Non-pigmented ciliary epithelial cell (primary cell): ENCODE data around the gene ARF1.

Source experiments
- DNase-seq: peaks from one replicate; pipeline ENCODE4 v3.0.0-alpha.2; 2010; ENCODE audit warnings: low read depth

ARF1 gene

GRCh38 chr1:228088586-228089498, 6.3 kb downstream of the ARF1 start:
- DNase-seq, result no peak

GRCh38 chr1:228089519-228090380, 7.2 kb downstream of the ARF1 start:
- DNase-seq, result no peak

GRCh38 chr1:228090613-228091081, 8.1 kb downstream of the ARF1 start:
- no peak for DNase-seq

GRCh38 chr1:228091084-228091483, 8.6 kb downstream of the ARF1 start:
- no peak for DNase-seq

- no peak for DNase-seq
These were observed 10.0 kb downstream of the ARF1 start for GRCh38 chr1:228092342-228093049.

GRCh38 chr1:228093050-228093906, 10.8 kb downstream of the ARF1 start:
- no peak for DNase-seq

GRCh38 chr1:228094432-228095016, 12.0 kb downstream of the ARF1 start:
- no peak for DNase-seq

GRCh38 chr1:228095161-228095560, 12.7 kb downstream of the ARF1 start:
- DNase-seq, result no peak

GRCh38 chr1:228095938-228096337, 13.4 kb downstream of the ARF1 start:
- no peak for DNase-seq

- DNase-seq, result no peak
These were observed 14.2 kb downstream of the ARF1 start for GRCh38 chr1:228096416-228097332.

GRCh38 chr1:228097333-228098081, 15.0 kb downstream of the ARF1 start:
- DNase-seq, result no peak

- no peak for DNase-seq
These were observed 15.9 kb downstream of the ARF1 start for GRCh38 chr1:228098323-228098931.

- DNase-seq, result no peak
These were observed 16.8 kb downstream of the ARF1 start for GRCh38 chr1:228099331-228099732.

GRCh38 chr1:228100822-228101613, 18.5 kb downstream of the ARF1 start:
- no peak for DNase-seq

- DNase-seq, result no peak
These were observed 19.1 kb downstream of the ARF1 start for GRCh38 chr1:228101614-228101993.

GRCh38 chr1:228101994-228102790, 19.7 kb downstream of the ARF1 start:
- no peak for DNase-seq
